ENCODE results near the gene DHRS11.
"Not testable (repeated sequence)": the region's sequence is repeated elsewhere in the genome, so short reads cannot be mapped to it uniquely, and the experiment has no call there.

Gene DHRS11

GRCh38 chr17:36597226-36597625 lies 5.5 kb downstream of the DHRS11 start:
- Histone ChIP-seq H3K36me3 (ENCODE audit: insufficient read depth, low read length) (no peaks in the 10 kb centered on the region), H3K27me3 (ENCODE audit: control insufficient read depth in 1 of 2, insufficient read depth in 2 of 2, low read length in 2 of 2) (no peaks in the 10 kb centered on the region), H3K4me1 (ENCODE audit: insufficient read depth, low read length) (peaks cover 18% of the 10 kb centered on the region), H3K9me3 (ENCODE audit: low read length) (no peaks in the 10 kb centered on the region), H3K9ac (ENCODE audit: low read length) (no peak overlapping the region), H3K4me3 (ENCODE audit: low read depth in 1 of 2, low read length in 2 of 2) (no peak overlapping the region), H3K27ac (ENCODE audit: low read depth, low read length) (no peak overlapping the region)

GRCh38 chr17:36597866-36598777 lies 6.4 kb downstream of the DHRS11 start:
- Histone ChIP-seq H3K4me1 (ENCODE audit: insufficient read depth, low read length) (peaks cover 16% of the 10 kb centered on the region), H3K27ac (ENCODE audit: low read depth, low read length) (no peak overlapping the region), H3K9me3 (ENCODE audit: low read length) (no peaks in the 10 kb centered on the region), H3K4me3 (ENCODE audit: low read depth in 1 of 2, low read length in 2 of 2) (no peak overlapping the region), H3K9ac (ENCODE audit: low read length) (no peak overlapping the region), H3K36me3 (ENCODE audit: insufficient read depth, low read length) (no peaks in the 10 kb centered on the region), H3K27me3 (ENCODE audit: control insufficient read depth in 1 of 2, insufficient read depth in 2 of 2, low read length in 2 of 2) (no peaks in the 10 kb centered on the region)

GRCh38 chr17:36598951-36599401 lies 7.3 kb downstream of the DHRS11 start:
- Histone ChIP-seq H3K4me1 (ENCODE audit: insufficient read depth, low read length) (peaks cover 15% of the 10 kb centered on the region), H3K9me3 (ENCODE audit: low read length) (no peaks in the 10 kb centered on the region), H3K9ac (ENCODE audit: low read length) (no peak overlapping the region), H3K27me3 (ENCODE audit: control insufficient read depth in 1 of 2, insufficient read depth in 2 of 2, low read length in 2 of 2) (no peaks in the 10 kb centered on the region), H3K36me3 (ENCODE audit: insufficient read depth, low read length) (no peaks in the 10 kb centered on the region), H3K4me3 (ENCODE audit: low read depth in 1 of 2, low read length in 2 of 2) (no peak overlapping the region), H3K27ac (ENCODE audit: low read depth, low read length) (no peak overlapping the region)

GRCh38 chr17:36599546-36600250 lies 8.0 kb downstream of the DHRS11 start:
- Histone ChIP-seq H3K27ac (ENCODE audit: low read depth, low read length) (no peak overlapping the region), H3K4me3 (ENCODE audit: low read depth in 1 of 2, low read length in 2 of 2) (no peak overlapping the region)

GRCh38 chr17:36600465-36600864 lies 8.8 kb downstream of the DHRS11 start:
- H3K27me3 ChIP-seq (ENCODE audit: control insufficient read depth in 1 of 2, insufficient read depth in 2 of 2, low read length in 2 of 2), result no peaks in the 10 kb centered on the region
- H3K36me3 ChIP-seq (ENCODE audit: insufficient read depth, low read length), result no peaks in the 10 kb centered on the region
- peak overlapping the region; percentile 61 for H3K27ac ChIP-seq (ENCODE audit: low read depth, low read length)
- no peaks in the 10 kb centered on the region for H3K9me3 ChIP-seq (ENCODE audit: low read length)
- peak overlapping the region; percentile 80 to 94 for H3K4me3 ChIP-seq (ENCODE audit: low read depth in 1 of 2, low read length in 2 of 2)
- peak overlapping the region; percentile 84 for H3K9ac ChIP-seq (ENCODE audit: low read length)
- H3K4me1 ChIP-seq (ENCODE audit: insufficient read depth, low read length), result peaks cover 15% of the 10 kb centered on the region

More at GRCh38 chr17:36599546-36600250, 8.0 kb downstream of the DHRS11 start:
- H3K27me3 ChIP-seq (ENCODE audit: control insufficient read depth in 1 of 2, insufficient read depth in 2 of 2, low read length in 2 of 2), result no peaks in the 10 kb centered on the region
- peaks cover 15% of the 10 kb centered on the region for H3K4me1 ChIP-seq (ENCODE audit: insufficient read depth, low read length)
- no peak overlapping the region for H3K9ac ChIP-seq (ENCODE audit: low read length)
- H3K9me3 ChIP-seq (ENCODE audit: low read length), result no peaks in the 10 kb centered on the region
- no peaks in the 10 kb centered on the region for H3K36me3 ChIP-seq (ENCODE audit: insufficient read depth, low read length)

- Histone ChIP-seq H3K4me1 (ENCODE audit: insufficient read depth, low read length) (peaks cover 15% of the 10 kb centered on the region), H3K9me3 (ENCODE audit: low read length) (no peaks in the 10 kb centered on the region), H3K4me3 (ENCODE audit: low read depth in 1 of 2, low read length in 2 of 2) (peak overlapping the region; percentile 80 to 94), H3K9ac (ENCODE audit: low read length) (peak overlapping the region; percentile 84), H3K36me3 (ENCODE audit: insufficient read depth, low read length) (no peaks in the 10 kb centered on the region), H3K27me3 (ENCODE audit: control insufficient read depth in 1 of 2, insufficient read depth in 2 of 2, low read length in 2 of 2) (no peaks in the 10 kb centered on the region), H3K27ac (ENCODE audit: low read depth, low read length) (peak overlapping the region; percentile 61)
Observed at GRCh38 chr17:36600936-36601302, 9.2 kb downstream of the DHRS11 start.

GRCh38 chr17:36601303-36602029 lies 9.8 kb downstream of the DHRS11 start, which contains the start of gene MRM1:
Gene MRM1 (plus strand): TSS chr17:36601583. CDS start chr17:36601811, 228 bp downstream.
- Histone ChIP-seq H3K9me3 (ENCODE audit: low read length) (no peaks in the 10 kb centered on the region), H3K9ac (ENCODE audit: low read length) (peak within 1 kb of the TSS; percentile 84), H3K27me3 (ENCODE audit: control insufficient read depth in 1 of 2, insufficient read depth in 2 of 2, low read length in 2 of 2) (no peaks in the 10 kb centered on the region), H3K4me1 (ENCODE audit: insufficient read depth, low read length) (peaks cover 15% of the 10 kb centered on the region), H3K27ac (ENCODE audit: low read depth, low read length) (peak within 1 kb of the TSS; percentile 71), H3K36me3 (ENCODE audit: insufficient read depth, low read length) (no peaks in the 10 kb centered on the region), H3K4me3 (ENCODE audit: low read depth in 1 of 2, low read length in 2 of 2) (peak within 1 kb of the TSS; percentile 80 to 94)

GRCh38 chr17:36602030-36602748 lies 10.5 kb downstream of the DHRS11 start:
- peaks cover 15% of the 10 kb centered on the region for H3K4me1 ChIP-seq (ENCODE audit: insufficient read depth, low read length)
- H3K9ac ChIP-seq (ENCODE audit: low read length), result peak overlapping the region; percentile 68
- H3K27me3 ChIP-seq (ENCODE audit: control insufficient read depth in 1 of 2, insufficient read depth in 2 of 2, low read length in 2 of 2), result no peaks in the 10 kb centered on the region
- no peaks in the 10 kb centered on the region for H3K9me3 ChIP-seq (ENCODE audit: low read length)
- no peaks in the 10 kb centered on the region for H3K36me3 ChIP-seq (ENCODE audit: insufficient read depth, low read length)
- H3K4me3 ChIP-seq (ENCODE audit: low read depth in 1 of 2, low read length in 2 of 2), result peak overlapping the region; percentile 80 to 94
- H3K27ac ChIP-seq (ENCODE audit: low read depth, low read length), result peak overlapping the region; percentile 71

GRCh38 chr17:36602924-36603384 lies 11.3 kb downstream of the DHRS11 start:
- Histone ChIP-seq H3K9ac (ENCODE audit: low read length) (no peak overlapping the region), H3K4me1 (ENCODE audit: insufficient read depth, low read length) (peaks cover 15% of the 10 kb centered on the region), H3K27me3 (ENCODE audit: control insufficient read depth in 1 of 2, insufficient read depth in 2 of 2, low read length in 2 of 2) (no peaks in the 10 kb centered on the region), H3K9me3 (ENCODE audit: low read length) (no peaks in the 10 kb centered on the region), H3K4me3 (ENCODE audit: low read depth in 1 of 2, low read length in 2 of 2) (peak overlapping the region; percentile 80 to 94), H3K27ac (ENCODE audit: low read depth, low read length) (no peak overlapping the region), H3K36me3 (ENCODE audit: insufficient read depth, low read length) (no peaks in the 10 kb centered on the region)

GRCh38 chr17:36605028-36605427 lies 13.3 kb downstream of the DHRS11 start:
- peaks cover 15% of the 10 kb centered on the region for H3K4me1 ChIP-seq (ENCODE audit: insufficient read depth, low read length)
- H3K27ac ChIP-seq (ENCODE audit: low read depth, low read length); H3K9ac ChIP-seq (ENCODE audit: low read length); H3K36me3 ChIP-seq (ENCODE audit: insufficient read depth, low read length); H3K9me3 ChIP-seq (ENCODE audit: low read length); H3K4me3 ChIP-seq (ENCODE audit: low read depth in 1 of 2, low read length in 2 of 2); H3K27me3 ChIP-seq (ENCODE audit: control insufficient read depth in 1 of 2, insufficient read depth in 2 of 2, low read length in 2 of 2): not testable (repeated sequence)
